Inflammatory macrophage (primary cell): Measurements from ENCODE around the gene ATP1A3.

Experiments
- DNase-seq, 2 donors: peaks; one replicate each; pipeline ENCODE4 v3.0.0-alpha.2; 2020 to 2022

The ATP1A3 gene

DNA sequence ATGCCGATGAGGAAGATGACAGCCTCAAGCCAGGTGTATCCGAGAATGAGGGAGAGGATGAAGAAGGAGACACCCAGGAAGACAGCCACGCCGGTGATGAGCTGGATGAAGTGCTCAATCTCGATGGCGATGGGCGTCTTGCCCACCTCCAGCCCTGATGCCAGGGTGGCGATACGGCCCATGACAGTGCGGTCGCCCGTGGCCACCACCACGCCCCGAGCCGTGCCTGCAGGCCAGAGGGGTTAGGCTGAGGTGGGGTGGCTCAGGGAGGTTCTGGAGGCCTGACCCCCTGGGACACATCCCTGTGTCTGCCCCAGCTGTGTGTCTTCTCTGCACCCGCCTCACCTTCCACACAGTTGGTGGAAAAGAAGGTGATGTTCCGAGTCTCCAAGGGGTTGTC is 9.1 kb downstream of the ATP1A3 start:
- no peak for DNase-seq

DNA sequence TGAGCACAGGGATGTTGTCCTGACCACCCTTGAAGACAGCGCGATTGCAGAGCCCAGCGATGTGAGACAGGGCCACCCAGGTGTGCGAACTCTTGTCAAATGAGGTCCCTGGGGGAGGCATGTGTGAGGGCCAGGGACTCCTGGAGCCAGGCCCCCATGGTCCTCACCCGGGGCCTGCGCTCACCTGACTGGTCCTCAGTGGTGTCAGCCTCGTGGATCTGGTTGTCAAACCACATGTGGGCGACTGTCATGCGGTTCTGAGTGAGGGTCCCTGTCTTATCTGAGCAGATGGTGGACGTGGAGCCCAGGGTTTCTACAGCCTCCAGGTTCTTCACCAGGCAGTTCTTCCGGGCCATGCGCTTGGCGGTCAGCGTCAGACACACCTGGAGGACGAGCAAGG is 12.3 kb downstream of the ATP1A3 start:
- DNase-seq = no peak

DNA sequence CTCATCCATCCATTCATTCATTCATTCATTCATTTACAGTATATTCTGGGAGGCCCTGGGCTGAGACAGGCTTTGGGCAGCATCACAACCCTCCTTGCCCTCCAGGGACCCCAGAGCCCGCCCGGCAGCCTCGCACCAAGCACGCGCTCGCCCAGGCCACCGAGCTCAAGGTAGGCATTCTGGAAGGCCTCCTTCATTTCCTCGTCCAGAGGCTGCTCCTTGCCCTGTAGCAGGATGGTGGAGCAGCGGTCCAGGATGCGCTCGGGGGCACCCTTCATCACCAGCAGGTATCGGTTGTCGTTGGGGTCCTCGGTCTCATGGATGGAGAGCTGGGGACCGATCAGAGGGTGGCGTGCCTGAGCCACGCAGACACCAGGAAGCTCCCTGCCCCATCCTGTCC is 15.6 kb downstream of the ATP1A3 start:
- DNase-seq = no peak

DNA sequence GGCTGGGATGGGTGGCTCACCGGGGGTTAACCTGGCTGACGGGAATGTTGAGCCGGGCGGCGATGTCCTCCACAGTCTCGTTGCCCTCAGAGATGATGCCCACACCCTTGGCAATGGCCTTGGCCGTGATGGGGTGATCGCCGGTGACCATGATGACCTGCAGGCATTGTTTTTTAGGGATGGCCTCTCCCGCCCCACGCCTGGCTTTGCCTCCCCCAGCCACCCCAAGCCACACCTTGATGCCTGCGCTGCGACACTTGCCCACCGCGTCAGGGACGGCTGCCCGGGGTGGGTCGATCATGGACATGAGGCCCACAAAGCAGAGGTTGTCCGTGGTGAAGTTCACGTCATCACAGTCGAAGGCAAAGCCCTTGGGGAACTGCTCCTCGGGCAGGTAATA is 16.1 kb downstream of the ATP1A3 start:
- DNase-seq = no peak

GRCh38 chr19:41974652-41975051 is 19.4 kb downstream of the ATP1A3 start:
- DNase-seq = no peak

- DNase-seq = no peak
Observed at GRCh38 chr19:41971363-41971762, 22.7 kb downstream of the ATP1A3 start.

- no peak for DNase-seq
Observed at GRCh38 chr19:41969772-41970458, 24.1 kb downstream of the ATP1A3 start.

GRCh38 chr19:41968751-41969595 is 25.1 kb downstream of the ATP1A3 start:
- DNase-seq = no peak

GRCh38 chr19:41967054-41967783 is 26.8 kb downstream of the ATP1A3 start:
- peak in 1 of 2 donors; percentile 3 for DNase-seq

DNA sequence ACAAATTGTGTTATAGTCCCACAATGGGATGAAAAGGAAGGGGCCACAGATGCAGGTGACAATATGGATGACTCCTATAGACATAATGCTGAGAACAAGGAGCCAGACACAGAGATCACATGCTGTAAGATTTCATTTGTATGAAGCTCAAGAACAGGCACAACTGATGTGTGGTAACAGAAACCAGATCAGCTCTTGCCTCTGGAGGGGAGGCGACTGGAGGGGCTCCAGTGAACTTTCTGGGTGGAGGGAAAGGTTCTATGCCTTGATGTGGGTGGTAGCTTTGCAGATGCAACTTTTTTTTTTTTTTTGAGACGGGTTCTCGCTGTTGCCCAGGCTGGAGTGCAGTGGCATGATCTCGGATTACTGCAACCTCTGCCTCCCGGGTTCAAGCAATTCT is 28.9 kb downstream of the ATP1A3 start:
- DNase-seq = no peak

DNA sequence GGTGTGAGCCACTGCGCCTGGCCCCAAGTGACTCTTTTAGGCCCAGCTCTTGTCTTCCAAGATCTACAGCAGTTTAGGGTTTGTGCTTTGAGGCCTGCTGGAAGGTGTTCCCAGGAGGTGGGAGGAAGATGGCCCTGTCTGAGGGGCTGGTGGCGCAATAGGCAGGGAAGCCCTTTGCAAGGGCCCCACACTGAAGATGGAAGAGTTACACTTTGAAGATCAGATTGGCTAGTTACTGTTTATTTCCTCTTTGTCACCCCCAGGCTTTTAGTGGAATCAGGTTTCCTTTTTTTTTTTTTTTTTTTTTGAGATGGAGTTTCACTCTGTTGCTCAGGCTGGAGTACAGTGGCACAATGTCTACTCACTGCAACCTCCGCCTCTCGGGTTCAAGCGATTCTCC is 33.1 kb downstream of the ATP1A3 start:
- no peak for DNase-seq

DNA sequence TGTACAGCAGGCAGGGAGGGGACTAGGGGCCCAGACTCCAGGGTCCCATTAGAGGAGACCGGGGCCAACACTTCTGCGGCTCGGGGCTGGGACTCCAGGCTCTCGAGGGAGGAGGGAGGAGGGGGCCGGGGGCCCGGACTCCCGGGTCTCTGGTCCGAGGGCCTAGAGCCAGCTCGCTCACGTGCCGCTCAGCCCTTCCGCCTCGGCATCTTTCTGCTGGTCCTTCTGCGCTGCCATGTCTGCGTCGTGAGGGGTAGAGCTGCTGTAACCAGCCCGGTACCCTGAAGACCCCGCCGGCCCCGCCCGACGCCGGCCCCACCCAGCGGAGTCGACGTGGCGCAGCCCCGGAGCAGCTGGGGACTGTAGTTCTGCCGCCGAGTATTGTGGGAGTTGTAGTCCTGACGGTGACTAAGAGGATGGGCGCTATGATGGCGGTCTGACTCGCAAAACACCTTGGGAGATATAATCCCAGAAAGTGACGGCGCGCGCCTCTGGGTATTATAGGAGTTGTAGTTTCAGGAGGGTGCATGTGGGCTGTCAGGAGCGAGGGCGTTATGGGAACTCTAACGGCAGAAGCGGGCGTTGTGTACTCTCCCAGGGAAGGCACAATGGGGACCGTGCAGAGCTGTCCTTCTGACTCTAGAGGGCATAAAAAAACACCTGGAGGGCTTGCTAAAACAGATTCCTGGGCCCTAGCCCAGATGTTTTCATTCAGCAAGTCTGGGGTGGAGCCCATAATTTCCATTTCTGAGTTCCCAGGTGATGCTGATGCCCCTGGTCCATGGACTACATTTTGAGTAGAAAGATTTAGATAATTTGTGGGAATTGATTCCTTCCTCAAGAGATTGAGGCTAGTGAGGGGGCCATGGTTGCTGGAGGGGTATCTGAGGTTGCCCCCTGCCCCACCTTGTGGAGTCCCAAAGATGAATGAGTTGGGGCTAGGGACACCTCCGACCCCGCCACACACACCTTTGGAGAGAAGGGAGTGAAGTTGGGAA is 34.7 kb downstream of the ATP1A3 start, which contains the start of gene RABAC1:
RABAC1 (minus strand) TSS at position 266 of the 998 bp plus-strand sequence; CDS start at position 237, 29 bp downstream.
- peak; percentile 76 to 85 for DNase-seq

DNA sequence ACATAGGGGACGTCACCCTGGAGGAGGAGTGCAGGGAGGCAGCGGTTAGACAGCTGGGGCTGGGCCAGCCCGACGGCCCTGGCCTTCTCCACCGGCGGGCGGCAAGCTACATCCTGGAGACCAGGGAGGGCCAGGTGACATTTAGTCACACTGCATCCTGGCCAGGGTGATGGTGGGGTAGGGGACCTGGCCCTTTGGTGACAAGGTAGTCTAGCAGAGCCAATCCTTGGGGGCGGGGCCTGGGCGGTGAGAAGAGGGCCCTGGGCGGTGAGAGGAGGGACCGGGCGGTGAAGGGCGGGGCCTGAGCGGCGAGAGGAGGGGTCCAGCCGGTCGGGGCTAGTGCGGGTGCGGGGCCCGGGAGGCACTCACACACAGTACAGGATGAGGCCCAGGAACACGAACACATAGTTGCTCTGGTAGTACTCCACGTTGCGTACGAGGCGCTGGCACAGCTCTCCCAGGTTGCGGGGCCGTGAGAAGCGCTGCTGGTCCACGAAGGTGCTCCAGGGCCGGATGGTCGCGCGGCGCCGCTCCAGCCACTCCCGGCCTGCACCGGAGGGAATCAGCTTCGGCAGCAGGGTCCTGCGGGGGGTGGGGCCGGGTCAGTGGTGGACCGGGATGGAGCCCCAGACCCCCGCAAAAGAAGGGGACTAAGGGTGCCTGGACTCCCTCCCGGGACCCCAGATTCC is 35.5 kb downstream of the ATP1A3 start:
- DNase-seq = peak; percentile 25 to 47

DNA sequence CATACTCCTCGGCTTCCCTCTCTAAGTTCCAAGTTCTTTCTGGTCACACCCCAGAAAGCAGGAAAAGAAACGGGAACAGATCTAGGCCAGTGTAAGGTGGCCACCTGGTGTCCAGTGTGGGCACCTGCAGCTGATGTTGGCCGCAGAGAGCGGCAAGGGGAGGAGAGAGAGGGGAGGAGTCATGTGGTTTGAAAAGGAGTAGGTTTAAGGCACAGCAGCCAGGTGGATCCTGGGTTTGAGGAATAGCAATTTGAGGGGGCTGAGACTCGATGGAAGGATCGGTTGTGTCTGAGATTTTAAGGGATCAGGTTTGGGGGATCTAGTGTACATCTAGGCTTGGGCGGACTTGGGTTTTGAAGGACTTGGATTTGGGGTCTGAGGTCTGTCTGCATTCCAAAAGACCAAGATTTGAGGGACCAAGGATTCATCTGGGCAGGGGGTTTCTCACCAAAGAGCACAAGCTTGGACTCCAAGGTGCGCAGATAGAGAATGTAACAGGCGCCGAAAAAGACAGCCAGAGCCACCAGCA is 36.1 kb downstream of the ATP1A3 start:
- peak; percentile 75 to 81 for DNase-seq

DNA sequence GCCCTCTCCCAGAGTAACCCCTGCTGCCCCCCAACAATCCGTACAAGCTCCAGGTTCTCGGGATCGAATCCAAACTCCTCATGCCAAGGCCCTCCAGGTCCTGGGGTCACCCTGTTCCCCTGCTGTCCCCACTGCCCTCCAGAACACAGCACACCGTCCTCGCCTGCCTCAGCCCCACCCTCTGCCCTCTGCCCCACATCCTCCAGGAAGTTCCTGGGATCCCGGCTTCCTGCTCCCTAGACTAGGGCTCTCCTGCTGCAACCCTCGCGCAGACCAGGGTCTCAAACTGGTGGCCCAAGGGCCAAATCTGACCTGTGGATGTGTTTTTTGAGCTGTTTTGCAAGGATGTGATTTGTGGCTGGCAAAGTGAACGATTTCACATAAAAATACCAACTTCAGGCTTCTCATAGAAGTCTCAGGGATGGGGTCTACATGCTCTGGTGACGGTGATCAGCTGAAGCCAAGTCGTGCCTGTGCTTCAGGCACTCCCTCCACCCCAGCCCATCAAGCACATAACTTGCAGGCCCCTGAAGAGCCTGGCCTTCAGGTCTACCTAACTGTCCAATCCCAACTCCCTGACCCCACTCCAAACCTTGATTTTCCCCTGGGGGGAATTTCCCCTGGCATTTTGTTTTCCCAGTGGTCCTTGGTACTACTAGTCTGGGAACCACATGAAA is 36.7 kb downstream of the ATP1A3 start:
- no peak for DNase-seq

GRCh38 chr19:41956621-41957020 is 37.4 kb downstream of the ATP1A3 start:
- no peak for DNase-seq

- DNase-seq = no peak
Observed at GRCh38 chr19:41955521-41955920, 38.5 kb downstream of the ATP1A3 start.

GRCh38 chr19:41951686-41952172 is 42.3 kb downstream of the ATP1A3 start:
- DNase-seq = peak; percentile 77 to 78

- DNase-seq = no peak
Observed at GRCh38 chr19:41947091-41947490, 46.9 kb downstream of the ATP1A3 start.

DNA sequence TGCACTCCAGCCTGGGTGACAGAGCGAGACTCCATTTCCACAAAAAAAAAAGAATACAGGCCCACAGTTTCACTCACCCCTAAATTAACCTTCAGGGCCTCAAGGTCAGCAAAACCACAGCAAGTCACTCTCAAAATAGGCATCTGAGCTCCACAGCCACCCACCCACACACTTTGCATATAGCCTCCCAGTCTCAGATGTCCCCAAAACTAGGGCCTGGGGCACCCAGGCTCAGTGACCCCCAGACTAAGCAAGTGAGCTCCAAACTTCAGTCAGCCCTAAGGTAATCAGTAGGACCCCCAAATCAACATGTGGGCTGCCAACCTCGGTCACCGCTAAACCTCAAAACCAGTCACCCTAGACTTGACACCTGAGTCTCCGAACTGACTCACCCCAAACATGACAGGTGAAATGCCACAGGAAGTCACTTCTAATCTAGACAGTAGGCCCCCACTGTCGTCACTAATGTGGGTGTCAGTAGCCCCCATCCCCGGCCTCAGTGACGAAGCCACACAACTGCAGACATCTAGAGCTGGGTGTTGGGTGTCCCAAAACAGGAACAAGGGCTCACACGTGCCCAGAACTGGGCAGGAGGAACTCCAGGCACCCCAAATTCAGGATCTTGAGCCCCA is 48.8 kb downstream of the ATP1A3 start:
- no peak for DNase-seq
